Esophagus squamous epithelium (tissue), 5 donors: Measurements from ENCODE around the gene OVOL1. TPM values are rescaled to one million over a fixed set of nuclear protein-coding genes. Genes with fewer than 3 reads are reported as not detected.

ENCODE experiments used
- DNase-seq: peaks from one replicate; lab custom pipeline; 2025; lab: John Stamatoyannopoulos, UW
- H3K27ac ChIP-seq, 4 donors: fragments of 200-600 bp; sonication (generic); one replicate each; pipeline ENCODE4 v1.5.1; 2016 to 2019; ENCODE audit warnings: mild to moderate bottlenecking in 1 of 4
- H3K27me3 ChIP-seq, 4 donors: fragments of 200-600 bp; sonication (generic); 1 replicate in 3 of 4; 2 replicates in 1 of 4; pipeline versions ENCODE4 v1.5.1 to v1.6.0; 2017 to 2021; ENCODE audit warnings: antibody characterized with exemption in 1 of 4
- H3K36me3 ChIP-seq, 3 donors: fragments of 200-600 bp; sonication (generic); one replicate each; pipeline ENCODE4 v1.5.1; 2016 to 2019
- H3K4me1 ChIP-seq, 3 donors: fragments of 200-600 bp; sonication (generic); one replicate each; pipeline ENCODE4 v1.5.1; 2017 to 2019
- H3K4me3 ChIP-seq, 4 donors: fragments of 200-600 bp; sonication (generic); 1 replicate in 3 of 4; 2 replicates in 1 of 4; pipeline ENCODE4 v1.5.1; 2016 to 2019; ENCODE audit warnings: mild to moderate bottlenecking in 2 of 4, moderate library complexity in 1 of 4
- H3K9me3 ChIP-seq, 3 donors: fragments of 200-600 bp; sonication (generic); one replicate each; pipeline ENCODE4 v1.5.1; 2016 to 2019
- POLR2A ChIP-seq, 4 donors: fragments of 450-650 bp; IDR thresholded peaks; one replicate each; pipeline ENCODE4 v1.6.1; 2017; ENCODE audit warnings: antibody characterized with exemption in 4 of 4, mild to moderate bottlenecking in 4 of 4, moderate library complexity in 3 of 4
- WGBS, 2 donors: methylation state at CpG; one replicate each; pipeline ENCODE4 v1.1.5; 2018; 5-methylcytosine and 5-hydroxymethylcytosine counted together
- intact Hi-C: fragments of 100-400 bp; cut with DNase I; formaldehyde crosslinking; loops from one replicate; pipeline ENCODE4 v1.15.0; 2022
- total RNA-seq, 4 donors: library from RNA; depleted of rRNA; stranded (reverse); fragments of >200 nt; gene quantifications; one replicate each; pipeline ENCODE4 v1.1.0, GENCODE V29; 2016
- TF ChIP-seq, protein P1 (sequence below), 6 experiments: fragments of 450-650 bp in 4 of 6; fragments of 200-600 bp in 2 of 6; sonication (generic) in 2 of 6; IDR thresholded peaks; one replicate each; pipeline ENCODE4 v1.5.1; 2016 to 2019; ENCODE audit warnings: antibody characterized with exemption in 6 of 6, mild to moderate bottlenecking in 4 of 6, moderate library complexity in 4 of 6
- donor health status: DM: yes; HTN: yes; CAD: no.

The OVOL1 gene
- total RNA-seq, 4 donors from 2014 or later = 26.5 to 90.9 (median 55.3) TPM

- no peak for DNase-seq
- WGBS, 2 donors = 85 to 89% methylated on average over 3 of the region's 3 CpGs
- TF ChIP-seq, protein P1, sequence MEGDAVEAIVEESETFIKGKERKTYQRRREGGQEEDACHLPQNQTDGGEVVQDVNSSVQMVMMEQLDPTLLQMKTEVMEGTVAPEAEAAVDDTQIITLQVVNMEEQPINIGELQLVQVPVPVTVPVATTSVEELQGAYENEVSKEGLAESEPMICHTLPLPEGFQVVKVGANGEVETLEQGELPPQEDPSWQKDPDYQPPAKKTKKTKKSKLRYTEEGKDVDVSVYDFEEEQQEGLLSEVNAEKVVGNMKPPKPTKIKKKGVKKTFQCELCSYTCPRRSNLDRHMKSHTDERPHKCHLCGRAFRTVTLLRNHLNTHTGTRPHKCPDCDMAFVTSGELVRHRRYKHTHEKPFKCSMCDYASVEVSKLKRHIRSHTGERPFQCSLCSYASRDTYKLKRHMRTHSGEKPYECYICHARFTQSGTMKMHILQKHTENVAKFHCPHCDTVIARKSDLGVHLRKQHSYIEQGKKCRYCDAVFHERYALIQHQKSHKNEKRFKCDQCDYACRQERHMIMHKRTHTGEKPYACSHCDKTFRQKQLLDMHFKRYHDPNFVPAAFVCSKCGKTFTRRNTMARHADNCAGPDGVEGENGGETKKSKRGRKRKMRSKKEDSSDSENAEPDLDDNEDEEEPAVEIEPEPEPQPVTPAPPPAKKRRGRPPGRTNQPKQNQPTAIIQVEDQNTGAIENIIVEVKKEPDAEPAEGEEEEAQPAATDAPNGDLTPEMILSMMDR (IDR thresholded peaks at IDR 0.05) = no peak
- TF ChIP-seq POLR2A (IDR thresholded peaks at IDR 0.05) = no peak
- Histone ChIP-seq H3K36me3 (no peaks in the 10 kb centered on the region), H3K4me1 (no peaks in the 10 kb centered on the region), H3K9me3 (no peaks in the 10 kb centered on the region), H3K4me3 (no peak overlapping the region), H3K27ac (no peak overlapping the region), H3K27me3 (no peaks in the 10 kb centered on the region)
- intact Hi-C loops = no loop called here
Measured at GRCh38 chr11:65843811-65844210, 56.9 kb downstream of the OVOL1 start.

GRCh38 chr11:65844231-65844872 is 57.5 kb downstream of the OVOL1 start:
- 79 to 80% methylated on average over 9 to 10 of the region's 10 CpGs for WGBS, 2 donors
- Histone ChIP-seq H3K27ac (no peak overlapping the region), H3K9me3 (no peaks in the 10 kb centered on the region), H3K36me3 (no peaks in the 10 kb centered on the region), H3K27me3 (no peaks in the 10 kb centered on the region), H3K4me3 (no peak overlapping the region), H3K4me1 (no peaks in the 10 kb centered on the region)
- DNase-seq = no peak
- TF ChIP-seq, protein P1 (IDR thresholded peaks at IDR 0.05) = no peak
- no peak for TF ChIP-seq POLR2A (IDR thresholded peaks at IDR 0.05)
- intact Hi-C loops = no loop called here

Other genes starting within 250 kb of the OVOL1 start
- gene LTBP3, start 228.7 kb upstream of the OVOL1 start, total RNA-seq = 10 to 100 TPM; 28.1 to 87.5 (median 54.0) TPM
- 10 to 100 TPM; 33.2 to 48.0 (median 40.0) TPM for gene ZNRD2, start 216.6 kb upstream of the OVOL1 start, total RNA-seq
- 10 to 100 TPM; 12.0 to 44.1 (median 23.9) TPM for gene FAM89B, start 214.5 kb upstream of the OVOL1 start, total RNA-seq
- 100 to 1,000 TPM in 1 of 4 donors, 10 to 100 TPM in 3; 46.5 to 101 (median 87.4) TPM for gene EHBP1L1, start 211.0 kb upstream of the OVOL1 start, total RNA-seq
- 10 to 100 TPM in 3 of 4 donors, 1 to 10 TPM in 1; 5.5 to 22.5 (median 15.2) TPM for gene KCNK7, start 191.3 kb upstream of the OVOL1 start, total RNA-seq
- gene MAP3K11, start 172.8 kb upstream of the OVOL1 start, total RNA-seq = 10 to 100 TPM; 27.5 to 33.0 (median 30.4) TPM
- 10 to 100 TPM; 24.0 to 40.0 (median 30.9) TPM for gene PCNX3, start 171.3 kb upstream of the OVOL1 start, total RNA-seq
- gene SIPA1, start 149.0 kb upstream of the OVOL1 start, total RNA-seq = 10 to 100 TPM in 3 of 4 donors, 1 to 10 TPM in 1; 7.8 to 29.2 (median 27.5) TPM
- 10 to 100 TPM; 29.4 to 49.4 (median 47.5) TPM for gene RELA, start 124.1 kb upstream of the OVOL1 start, total RNA-seq
- 10 to 100 TPM; 38.2 to 64.7 (median 51.1) TPM for gene KAT5, start 74.8 kb upstream of the OVOL1 start, total RNA-seq
- gene RNASEH2C, start 66.3 kb upstream of the OVOL1 start, total RNA-seq = 10 to 100 TPM; 39.9 to 59.5 (median 50.8) TPM
- gene AP5B1, start 6.1 kb upstream of the OVOL1 start, total RNA-seq = 10 to 100 TPM; 16.4 to 38.5 (median 23.3) TPM
- under 1 TPM in 1 of 4 donors, not detected in 3; 0.38 TPM for gene SNX32, start 46.9 kb downstream of the OVOL1 start, total RNA-seq
- 100 to 1,000 TPM; 453 to 833 (median 750) TPM for gene CFL1, start 71.1 kb downstream of the OVOL1 start, total RNA-seq
- gene MUS81, start 73.4 kb downstream of the OVOL1 start, total RNA-seq = 10 to 100 TPM; 17.6 to 36.2 (median 31.1) TPM
- 10 to 100 TPM in 2 of 4 donors, 1 to 10 TPM in 2; 3.6 to 29.0 (median 10.2) TPM for gene EFEMP2, start 85.7 kb downstream of the OVOL1 start, total RNA-seq
- gene CTSW, start 92.8 kb downstream of the OVOL1 start, total RNA-seq = 1 to 10 TPM in 3 of 4 donors, under 1 TPM in 1; 0.21 to 3.6 (median 1.8) TPM
- 10 to 100 TPM; 35.7 to 60.1 (median 38.4) TPM for gene FIBP, start 101.4 kb downstream of the OVOL1 start, total RNA-seq
- 10 to 100 TPM; 16.0 to 34.3 (median 28.0) TPM for gene CCDC85B, start 103.6 kb downstream of the OVOL1 start, total RNA-seq
- gene FOSL1, start 113.3 kb downstream of the OVOL1 start, total RNA-seq = 10 to 100 TPM; 11.9 to 72.7 (median 35.6) TPM
- 10 to 100 TPM in 2 of 4 donors, 1 to 10 TPM in 2; 5.8 to 15.6 (median 10.6) TPM for gene C11orf68, start 132.0 kb downstream of the OVOL1 start, total RNA-seq
- gene DRAP1, start 132.4 kb downstream of the OVOL1 start, total RNA-seq = 100 to 1,000 TPM in 1 of 4 donors, 10 to 100 TPM in 3; 69.6 to 138 (median 76.8) TPM
- not detected for gene TSGA10IP, start 158.4 kb downstream of the OVOL1 start, total RNA-seq
- gene SART1, start 174.7 kb downstream of the OVOL1 start, total RNA-seq = 10 to 100 TPM; 27.6 to 35.0 (median 33.1) TPM
- gene EIF1AD, start 215.1 kb downstream of the OVOL1 start, total RNA-seq = 10 to 100 TPM; 24.7 to 43.2 (median 30.0) TPM
- gene BANF1, start 215.4 kb downstream of the OVOL1 start, total RNA-seq = 10 to 100 TPM; 29.1 to 52.3 (median 41.9) TPM
- 10 to 100 TPM; 14.6 to 58.5 (median 15.1) TPM for gene CST6, start 224.9 kb downstream of the OVOL1 start, total RNA-seq
- gene CATSPER1, start 239.4 kb downstream of the OVOL1 start, total RNA-seq = not detected